Measurements from ENCODE around the gene DIPK1C.

DIPK1C gene

GRCh38 chr18:74480149-74480651 is 23.1 kb upstream of the DIPK1C start:
- no peak for DNase-seq

GRCh38 chr18:74479486-74480148 is 22.5 kb upstream of the DIPK1C start:
- no peak for DNase-seq

- DNase-seq = no peak
Observed at GRCh38 chr18:74478880-74479279, 21.8 kb upstream of the DIPK1C start.

- DNase-seq = no peak
Observed at GRCh38 chr18:74478316-74478715, 21.2 kb upstream of the DIPK1C start.

GRCh38 chr18:74477771-74478170 is 20.7 kb upstream of the DIPK1C start:
- no peak for DNase-seq

GRCh38 chr18:74476140-74476539 is 19.0 kb upstream of the DIPK1C start:
- no peak for DNase-seq

- DNase-seq = no peak
Observed at GRCh38 chr18:74473976-74474640, 17.0 kb upstream of the DIPK1C start.

- no peak for DNase-seq
Observed at GRCh38 chr18:74472312-74472711, 15.2 kb upstream of the DIPK1C start.

- DNase-seq = no peak
Observed at GRCh38 chr18:74468547-74469061, 11.5 kb upstream of the DIPK1C start.

- DNase-seq = no peak
Observed at GRCh38 chr18:74465775-74466174, 8.7 kb upstream of the DIPK1C start.

- no peak for DNase-seq
Observed at GRCh38 chr18:74463983-74464382, 6.9 kb upstream of the DIPK1C start.

- no peak for DNase-seq
Observed at GRCh38 chr18:74463254-74463653, 6.1 kb upstream of the DIPK1C start.

- DNase-seq = no peak
Observed at GRCh38 chr18:74460825-74461224, 3.7 kb upstream of the DIPK1C start.

- DNase-seq = no peak
Observed at GRCh38 chr18:74459889-74460288, 2.8 kb upstream of the DIPK1C start.

GRCh38 chr18:74457725-74458421 is 765 bp upstream of the DIPK1C start:
- DNase-seq = no peak

GRCh38 chr18:74456349-74457042 is 612 bp downstream of the DIPK1C start:
- no peak for DNase-seq

GRCh38 chr18:74456017-74456348 is 1.1 kb downstream of the DIPK1C start:
- DNase-seq = no peak

GRCh38 chr18:74455386-74455785 is 1.7 kb downstream of the DIPK1C start:
- no peak for DNase-seq

GRCh38 chr18:74454279-74454751 is 2.8 kb downstream of the DIPK1C start:
- no peak for DNase-seq

GRCh38 chr18:74453642-74454198 is 3.4 kb downstream of the DIPK1C start:
- DNase-seq = no peak

GRCh38 chr18:74453016-74453566 is 4.0 kb downstream of the DIPK1C start:
- DNase-seq = no peak

GRCh38 chr18:74451148-74451547 is 6.0 kb downstream of the DIPK1C start:
- no peak for DNase-seq
